Stimulated activated effector memory CD8-positive, alpha-beta T cell treated with anti-CD3 and anti-CD28 coated beads, Interleukin-12 subunit alpha, Interleukin-12 subunit beta, amount 100 ng/mL, for 72 hours (primary cell): ENCODE results near the gene ARFGAP1.

ENCODE experiments used
- ATAC-seq: fragments of 150-1000 bp; cut with Tn5 transposase; 2 replicates; pipeline ENCODE4 v1.10.0; 2021
- DNase-seq, 2 donors: peaks; one replicate each; pipeline ENCODE4 v3.0.0; 2021 to 2022; ENCODE audit warnings: low spot score in 2 of 2
- H3K27ac Mint-ChIP-seq: one replicate; pipeline ENCODE4 v1.8.0; 2022; ENCODE audit warnings: mild to moderate bottlenecking, mixed read lengths
- H3K36me3 Mint-ChIP-seq: one replicate; pipeline ENCODE4 v1.8.0; 2022; ENCODE audit warnings: mild to moderate bottlenecking, mixed read lengths
- H3K4me1 Mint-ChIP-seq: one replicate; pipeline ENCODE4 v1.8.0; 2022; ENCODE audit warnings: mixed read lengths
- H3K4me3 Mint-ChIP-seq: one replicate; pipeline ENCODE4 v1.8.0; 2022; ENCODE audit warnings: mild to moderate bottlenecking, mixed read lengths
- H3K9me3 Mint-ChIP-seq: one replicate; pipeline ENCODE4 v1.8.0; 2022; ENCODE audit warnings: mixed read lengths

Gene ARFGAP1

DNA sequence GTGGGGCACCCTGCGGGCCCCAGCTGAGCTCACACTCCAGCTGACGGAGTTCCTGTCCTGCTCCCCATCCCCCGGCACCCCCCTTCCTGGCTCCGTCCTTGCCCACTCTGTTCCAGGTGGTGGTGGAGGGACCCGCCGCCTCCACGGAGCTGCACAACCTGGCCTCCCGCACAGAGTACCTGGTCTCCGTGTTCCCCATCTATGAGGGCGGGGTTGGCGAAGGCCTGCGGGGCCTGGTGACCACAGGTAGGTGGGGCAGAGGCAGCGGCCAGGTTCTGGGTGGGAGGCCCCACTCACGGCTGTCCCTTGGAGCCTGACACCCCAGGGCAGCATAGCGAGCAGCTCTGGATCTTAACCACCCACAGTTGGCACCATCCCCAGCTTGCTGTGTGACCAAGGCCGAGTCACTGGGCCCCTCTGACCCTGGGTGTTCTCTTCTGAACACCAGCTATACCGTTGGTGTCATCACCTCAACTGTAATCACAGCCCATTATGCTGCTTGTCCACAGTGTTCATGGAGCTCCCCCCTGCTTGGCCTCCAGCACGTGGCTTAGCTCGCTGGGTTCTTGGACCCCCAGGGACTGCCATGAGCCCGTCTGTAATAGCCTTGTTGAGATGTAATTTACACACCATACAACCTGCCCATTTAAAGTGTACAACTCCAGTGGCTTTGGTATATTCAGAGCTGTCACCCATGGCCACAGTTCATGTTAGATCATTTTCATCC, 37.8 kb downstream of the ARFGAP1 start:
- no peak overlapping the region for H3K4me3 Mint-ChIP-seq
- H3K27ac Mint-ChIP-seq: no peak overlapping the region
- H3K4me1 Mint-ChIP-seq: no peaks in the 10 kb centered on the region
- H3K36me3 Mint-ChIP-seq: no peaks in the 10 kb centered on the region
- no peaks in the 10 kb centered on the region for H3K9me3 Mint-ChIP-seq
- no peak for DNase-seq
- no peak for ATAC-seq

DNA sequence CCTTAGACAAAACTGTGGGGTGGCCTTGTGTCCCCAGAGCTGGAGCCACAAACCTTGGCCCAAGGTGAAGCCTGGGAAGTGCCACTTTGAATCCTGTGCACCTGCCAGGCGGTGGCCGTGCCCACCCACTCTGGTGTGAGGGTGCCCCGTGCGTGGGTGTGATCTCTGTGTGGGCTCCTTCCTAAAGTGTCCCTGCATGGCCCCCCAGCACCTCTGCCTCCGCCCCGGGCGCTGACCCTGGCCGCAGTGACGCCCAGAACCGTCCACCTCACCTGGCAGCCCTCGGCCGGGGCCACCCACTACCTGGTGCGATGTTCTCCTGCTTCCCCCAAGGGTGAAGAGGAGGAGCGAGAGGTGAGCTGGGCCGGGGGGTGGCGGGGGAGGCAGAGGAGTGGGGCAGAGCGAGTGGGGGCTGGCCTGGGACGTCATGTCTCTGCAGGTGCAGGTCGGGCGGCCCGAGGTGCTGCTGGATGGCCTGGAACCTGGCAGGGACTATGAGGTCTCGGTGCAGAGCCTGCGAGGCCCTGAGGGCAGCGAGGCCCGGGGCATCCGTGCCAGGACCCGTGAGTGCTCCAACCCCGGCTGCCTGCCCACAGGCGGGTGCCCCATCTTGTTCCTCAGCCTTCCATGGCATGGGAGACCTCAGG, 38.7 kb downstream of the ARFGAP1 start:
- H3K27ac Mint-ChIP-seq: no peak overlapping the region

DNA sequence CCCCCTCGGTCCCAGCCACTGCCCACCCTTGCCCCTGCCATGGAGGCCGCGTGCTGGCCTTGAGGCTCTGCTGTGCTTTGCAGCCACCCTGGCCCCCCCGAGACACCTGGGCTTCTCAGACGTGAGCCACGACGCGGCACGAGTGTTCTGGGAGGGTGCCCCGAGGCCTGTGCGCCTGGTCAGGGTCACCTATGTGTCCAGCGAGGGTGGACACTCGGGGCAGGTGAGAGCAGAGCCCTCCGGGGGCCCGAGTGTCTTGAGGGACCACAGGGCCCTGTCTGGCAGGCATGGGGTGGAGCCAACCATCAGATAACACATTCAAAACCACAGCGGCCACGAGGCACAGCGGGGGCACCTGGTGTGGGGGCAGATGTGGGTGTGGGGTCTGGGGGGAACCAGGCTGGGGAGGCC, 39.2 kb downstream of the ARFGAP1 start:
- no peak for ATAC-seq
- Mint-ChIP-seq H3K4me3 (no peak overlapping the region), H3K9me3 (no peaks in the 10 kb centered on the region), H3K36me3 (no peaks in the 10 kb centered on the region), H3K27ac (no peak overlapping the region), H3K4me1 (no peaks in the 10 kb centered on the region)
- DNase-seq: no peak

More for the DNA sequence above, 38.7 kb downstream of the ARFGAP1 start:
- H3K36me3 Mint-ChIP-seq: no peaks in the 10 kb centered on the region
- DNase-seq: no peak
- no peak overlapping the region for H3K4me3 Mint-ChIP-seq
- no peaks in the 10 kb centered on the region for H3K4me1 Mint-ChIP-seq
- ATAC-seq: no peak
- no peaks in the 10 kb centered on the region for H3K9me3 Mint-ChIP-seq

DNA sequence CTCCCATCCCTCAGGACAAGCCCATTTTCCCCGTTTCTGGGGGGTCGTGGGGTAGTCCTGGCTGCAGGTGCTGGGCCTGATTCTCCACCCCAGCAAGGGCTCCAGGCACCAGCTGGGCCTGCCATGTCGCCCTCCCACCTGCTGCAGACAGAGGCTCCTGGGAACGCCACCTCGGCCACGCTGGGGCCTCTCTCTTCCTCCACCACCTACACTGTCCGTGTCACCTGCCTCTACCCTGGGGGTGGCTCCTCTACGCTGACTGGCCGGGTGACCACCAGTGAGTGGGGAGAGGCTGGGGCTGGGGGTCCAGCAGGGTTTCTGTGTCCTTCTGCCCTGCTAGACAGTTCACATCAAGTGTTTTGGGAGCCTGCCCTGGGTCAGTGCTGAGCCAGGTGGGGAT, 39.7 kb downstream of the ARFGAP1 start:
- Mint-ChIP-seq H3K9me3 (no peaks in the 10 kb centered on the region), H3K36me3 (no peaks in the 10 kb centered on the region), H3K4me3 (no peak overlapping the region), H3K4me1 (no peaks in the 10 kb centered on the region), H3K27ac (no peak overlapping the region)
- DNase-seq: no peak
- no peak for ATAC-seq

DNA sequence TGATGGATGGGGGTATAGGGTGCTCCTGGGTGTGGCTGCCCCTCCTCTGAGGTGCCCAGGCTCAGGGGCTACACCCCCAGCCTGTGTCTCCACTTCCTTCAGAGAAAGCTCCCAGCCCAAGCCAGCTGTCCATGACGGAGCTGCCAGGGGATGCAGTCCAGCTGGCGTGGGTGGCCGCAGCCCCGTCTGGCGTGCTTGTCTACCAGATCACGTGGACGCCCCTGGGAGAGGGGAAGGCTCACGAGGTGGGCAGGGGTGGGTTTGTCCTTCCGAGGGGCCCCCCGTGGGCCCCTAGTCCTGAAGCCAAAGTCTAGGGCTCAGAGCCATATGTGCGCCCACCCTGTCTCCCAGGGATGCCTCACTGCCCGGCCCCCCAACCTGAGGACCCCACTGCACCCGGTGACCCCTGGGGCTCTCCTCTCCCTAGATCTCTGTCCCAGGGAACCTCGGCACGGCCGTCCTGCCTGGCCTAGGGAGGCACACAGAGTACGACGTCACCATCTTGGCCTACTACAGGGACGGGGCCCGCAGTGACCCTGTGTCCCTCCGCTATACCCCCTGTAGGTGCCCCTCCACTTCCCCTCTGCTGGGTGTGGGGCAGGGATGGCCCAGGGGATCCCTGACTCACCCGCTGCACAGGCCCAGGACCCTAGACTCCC, 40.2 kb downstream of the ARFGAP1 start:
- H3K36me3 Mint-ChIP-seq: no peaks in the 10 kb centered on the region
- H3K9me3 Mint-ChIP-seq: no peaks in the 10 kb centered on the region
- ATAC-seq: no peak
- DNase-seq: no peak
- no peak overlapping the region for H3K4me3 Mint-ChIP-seq
- H3K4me1 Mint-ChIP-seq: no peaks in the 10 kb centered on the region
- no peak overlapping the region for H3K27ac Mint-ChIP-seq

DNA sequence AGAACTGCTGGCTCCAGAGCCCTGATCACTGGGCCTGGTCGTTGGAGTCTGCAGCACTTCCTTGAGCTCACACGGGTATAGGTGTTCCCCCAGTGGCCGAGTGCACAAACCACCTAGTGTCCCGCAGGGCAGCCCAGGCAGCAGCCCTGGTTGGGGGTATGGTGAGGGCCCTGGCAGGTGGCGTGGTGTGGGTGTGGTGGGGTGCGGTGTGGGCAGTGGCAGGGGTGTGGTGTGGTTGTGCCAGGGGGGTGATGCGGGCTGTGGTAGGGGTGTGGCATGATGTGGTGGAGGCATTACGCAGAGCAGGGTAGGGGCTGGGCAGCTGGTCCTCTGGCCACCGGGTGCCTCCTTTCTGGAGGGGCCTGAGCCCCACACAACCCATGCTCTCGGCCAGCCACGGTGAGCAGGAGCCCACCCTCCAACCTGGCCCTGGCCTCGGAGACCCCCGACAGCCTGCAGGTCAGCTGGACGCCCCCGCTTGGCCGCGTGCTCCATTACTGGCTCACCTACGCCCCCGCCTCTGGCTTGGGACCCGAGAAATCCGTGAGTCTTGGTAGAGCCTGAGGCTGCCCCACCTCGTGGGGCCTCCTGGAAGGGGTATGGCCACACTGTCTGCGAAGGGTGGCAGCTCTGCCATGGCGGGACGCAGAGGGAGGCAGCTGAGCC, 40.9 kb downstream of the ARFGAP1 start:
- Mint-ChIP-seq H3K9me3 (no peaks in the 10 kb centered on the region), H3K4me3 (no peak overlapping the region), H3K4me1 (no peaks in the 10 kb centered on the region), H3K27ac (no peak overlapping the region), H3K36me3 (no peaks in the 10 kb centered on the region)
- DNase-seq (no peak), ATAC-seq (no peak)

DNA sequence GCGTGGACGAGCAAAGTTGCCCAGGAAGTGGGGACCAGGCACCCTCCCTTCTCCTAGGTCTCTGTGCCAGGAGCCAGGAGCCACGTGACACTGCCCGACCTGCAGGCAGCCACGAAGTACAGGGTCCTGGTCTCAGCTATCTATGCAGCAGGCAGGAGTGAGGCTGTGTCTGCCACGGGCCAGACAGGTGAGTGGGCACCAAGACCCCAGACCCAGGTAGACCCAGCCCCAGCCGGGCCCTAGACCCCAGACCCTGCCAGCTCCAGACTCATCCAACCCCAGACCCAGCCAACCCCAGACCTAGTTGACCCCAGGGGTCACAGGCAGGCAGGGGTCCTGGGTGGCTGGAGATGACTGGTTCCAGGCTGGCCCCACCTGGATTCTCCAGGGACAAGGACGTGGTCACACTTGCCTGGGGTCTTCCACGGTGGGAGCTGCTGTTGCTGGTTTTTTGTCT, 41.4 kb downstream of the ARFGAP1 start:
- no peaks in the 10 kb centered on the region for H3K9me3 Mint-ChIP-seq
- H3K4me3 Mint-ChIP-seq: no peak overlapping the region
- no peak for DNase-seq
- no peak overlapping the region for H3K27ac Mint-ChIP-seq
- no peak for ATAC-seq
- no peaks in the 10 kb centered on the region for H3K36me3 Mint-ChIP-seq
- H3K4me1 Mint-ChIP-seq: no peaks in the 10 kb centered on the region

DNA sequence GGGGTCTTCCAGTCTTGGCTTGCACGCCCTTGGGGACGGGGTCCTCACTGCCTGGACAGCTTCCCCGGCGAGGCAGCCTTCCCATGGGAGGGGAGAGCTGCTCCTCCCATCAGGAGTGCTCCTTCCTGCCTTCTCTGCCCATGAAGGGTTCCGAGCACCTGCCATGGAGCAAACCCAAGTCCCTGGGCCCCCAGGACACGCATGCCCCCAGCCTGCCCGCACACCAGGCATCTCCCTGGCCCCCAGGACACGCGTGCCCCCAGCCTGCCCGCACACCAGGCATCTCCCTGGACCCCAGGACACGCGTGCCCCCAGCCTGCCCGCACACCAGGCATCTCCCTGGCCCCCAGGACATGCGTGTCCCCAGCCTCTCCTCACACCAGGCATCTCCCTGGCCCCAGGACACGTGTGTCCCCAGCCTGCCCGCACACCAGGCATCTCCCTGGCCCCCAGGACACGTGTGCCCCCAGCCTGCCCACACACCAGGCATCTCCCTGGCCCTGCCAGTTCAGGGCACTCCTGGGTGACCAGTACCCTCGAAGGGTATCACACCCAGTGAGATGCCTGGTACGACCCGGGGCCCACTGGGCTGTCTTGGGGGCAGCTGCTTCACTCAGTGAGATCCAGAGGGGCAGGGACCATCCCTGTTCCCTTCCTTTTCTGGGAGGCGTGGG, 42.1 kb downstream of the ARFGAP1 start:
- DNase-seq: no peak
- ATAC-seq: no peak
- no peak overlapping the region for H3K4me3 Mint-ChIP-seq

DNA sequence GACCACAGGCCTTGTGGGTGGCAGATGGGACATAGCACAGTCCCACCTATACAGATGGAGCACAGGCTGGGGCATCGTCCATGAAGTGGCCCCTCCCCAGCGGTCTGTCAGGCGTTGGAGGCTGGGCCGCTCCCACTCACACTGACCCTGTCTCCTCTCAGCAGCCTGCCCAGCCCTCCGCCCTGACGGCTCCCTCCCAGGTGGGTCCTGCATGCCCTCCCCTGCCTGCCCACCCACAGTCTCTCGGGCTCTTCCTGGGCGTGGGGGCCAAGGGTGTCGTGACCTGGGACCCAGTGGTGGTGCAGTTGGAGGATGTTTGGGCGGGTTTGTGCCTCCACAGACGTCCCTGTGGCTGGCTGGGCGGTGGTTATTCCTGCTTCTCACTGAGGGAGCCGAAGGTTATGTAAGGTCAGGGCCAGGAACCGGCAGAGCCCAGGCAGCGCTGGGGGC, 42.7 kb downstream of the ARFGAP1 start:
- no peaks in the 10 kb centered on the region for H3K4me1 Mint-ChIP-seq
- H3K36me3 Mint-ChIP-seq: no peaks in the 10 kb centered on the region
- ATAC-seq (no peak), DNase-seq (no peak)
- H3K4me3 Mint-ChIP-seq: no peak overlapping the region
- no peaks in the 10 kb centered on the region for H3K9me3 Mint-ChIP-seq
- H3K27ac Mint-ChIP-seq: no peak overlapping the region

More for the DNA sequence above, 42.1 kb downstream of the ARFGAP1 start:
- Mint-ChIP-seq H3K4me1 (no peaks in the 10 kb centered on the region), H3K9me3 (no peaks in the 10 kb centered on the region), H3K27ac (no peak overlapping the region), H3K36me3 (no peaks in the 10 kb centered on the region)

DNA sequence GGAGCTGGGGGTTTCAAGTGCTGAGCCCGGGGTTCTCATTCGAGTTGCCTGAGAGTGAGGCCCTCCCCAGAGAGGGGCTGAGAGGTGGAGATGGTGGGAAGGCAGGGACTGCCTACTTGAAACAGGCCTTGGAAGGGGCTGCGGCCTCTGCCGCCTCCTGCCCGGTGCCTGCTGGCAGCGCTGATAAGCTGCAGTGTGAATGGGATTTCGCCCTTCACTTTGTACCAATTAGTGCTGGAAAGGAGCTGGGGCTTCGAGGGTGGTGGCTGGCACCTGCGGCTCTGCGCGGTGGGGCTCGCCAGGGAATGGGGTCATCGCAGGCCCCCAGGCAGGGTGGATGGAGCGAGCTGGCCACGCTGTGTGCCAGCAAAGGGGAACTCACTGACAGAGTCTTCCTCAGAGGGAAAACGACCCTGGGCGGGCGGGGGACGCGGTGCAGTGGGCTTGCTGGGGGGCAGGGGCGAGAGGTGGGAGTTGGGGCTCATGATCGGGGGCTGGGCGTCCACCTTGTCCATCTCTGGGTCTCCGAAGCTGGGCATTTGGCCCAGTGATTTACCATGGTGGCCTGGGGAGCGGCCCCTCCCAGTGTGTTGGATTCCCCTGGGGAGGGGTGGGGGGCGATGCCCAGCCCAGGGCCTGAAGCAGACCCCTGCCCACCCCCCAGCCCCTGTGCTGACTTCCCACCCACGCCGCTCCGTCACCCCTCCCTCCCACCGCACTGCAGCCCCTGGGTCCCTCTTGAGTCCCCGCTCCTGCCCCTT, 43.3 kb downstream of the ARFGAP1 start:
- Mint-ChIP-seq H3K27ac (no peak overlapping the region), H3K36me3 (no peaks in the 10 kb centered on the region), H3K4me1 (no peaks in the 10 kb centered on the region), H3K9me3 (no peaks in the 10 kb centered on the region), H3K4me3 (no peak overlapping the region)
- ATAC-seq: no peak
- DNase-seq: no peak

DNA sequence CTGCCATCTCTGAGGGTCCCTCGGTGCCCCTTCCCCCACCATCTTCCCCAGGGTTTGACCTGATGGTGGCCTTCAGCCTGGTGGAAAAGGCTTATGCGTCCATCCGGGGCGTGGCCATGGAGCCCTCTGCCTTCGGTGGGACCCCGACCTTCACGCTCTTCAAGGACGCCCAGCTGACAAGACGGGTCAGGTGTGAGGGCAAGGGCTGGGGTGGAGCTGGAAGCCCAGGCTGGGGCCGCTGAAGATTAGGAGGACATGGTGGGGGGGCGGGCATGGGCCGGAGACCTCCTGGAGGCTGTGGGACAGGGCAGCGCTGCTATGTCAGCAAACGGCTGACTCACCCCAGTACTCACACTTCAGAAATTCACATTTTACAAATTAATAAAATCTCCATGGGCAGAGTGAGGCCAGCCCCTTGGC, 43.9 kb downstream of the ARFGAP1 start:
- no peaks in the 10 kb centered on the region for H3K36me3 Mint-ChIP-seq
- ATAC-seq (no peak), DNase-seq (no peak)
- no peak overlapping the region for H3K27ac Mint-ChIP-seq
- H3K4me3 Mint-ChIP-seq: no peak overlapping the region
- no peaks in the 10 kb centered on the region for H3K4me1 Mint-ChIP-seq
- no peaks in the 10 kb centered on the region for H3K9me3 Mint-ChIP-seq

DNA sequence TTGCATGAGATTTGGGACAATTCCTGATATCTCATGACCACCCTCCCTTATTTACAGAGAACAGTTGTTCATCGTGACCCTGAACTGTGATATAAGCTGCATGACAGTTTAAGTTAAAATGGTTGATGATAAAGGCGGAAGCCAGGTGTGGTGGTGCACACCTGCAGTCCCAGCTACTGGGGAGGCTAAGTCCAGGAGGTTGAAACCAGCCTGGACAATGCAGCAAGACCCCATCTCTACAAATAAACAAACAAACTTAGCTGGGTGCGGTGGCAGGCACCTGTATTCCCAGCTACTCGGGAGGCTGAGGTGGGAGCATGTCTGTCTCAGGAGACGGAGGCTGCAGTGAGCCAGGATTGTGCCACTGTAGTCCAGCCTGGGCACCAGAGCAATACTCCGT, 44.4 kb downstream of the ARFGAP1 start:
- H3K4me3 Mint-ChIP-seq: no peak overlapping the region
- H3K9me3 Mint-ChIP-seq: no peaks in the 10 kb centered on the region
- no peaks in the 10 kb centered on the region for H3K36me3 Mint-ChIP-seq
- no peaks in the 10 kb centered on the region for H3K4me1 Mint-ChIP-seq
- ATAC-seq (no peak), DNase-seq (no peak)
- no peak overlapping the region for H3K27ac Mint-ChIP-seq

DNA sequence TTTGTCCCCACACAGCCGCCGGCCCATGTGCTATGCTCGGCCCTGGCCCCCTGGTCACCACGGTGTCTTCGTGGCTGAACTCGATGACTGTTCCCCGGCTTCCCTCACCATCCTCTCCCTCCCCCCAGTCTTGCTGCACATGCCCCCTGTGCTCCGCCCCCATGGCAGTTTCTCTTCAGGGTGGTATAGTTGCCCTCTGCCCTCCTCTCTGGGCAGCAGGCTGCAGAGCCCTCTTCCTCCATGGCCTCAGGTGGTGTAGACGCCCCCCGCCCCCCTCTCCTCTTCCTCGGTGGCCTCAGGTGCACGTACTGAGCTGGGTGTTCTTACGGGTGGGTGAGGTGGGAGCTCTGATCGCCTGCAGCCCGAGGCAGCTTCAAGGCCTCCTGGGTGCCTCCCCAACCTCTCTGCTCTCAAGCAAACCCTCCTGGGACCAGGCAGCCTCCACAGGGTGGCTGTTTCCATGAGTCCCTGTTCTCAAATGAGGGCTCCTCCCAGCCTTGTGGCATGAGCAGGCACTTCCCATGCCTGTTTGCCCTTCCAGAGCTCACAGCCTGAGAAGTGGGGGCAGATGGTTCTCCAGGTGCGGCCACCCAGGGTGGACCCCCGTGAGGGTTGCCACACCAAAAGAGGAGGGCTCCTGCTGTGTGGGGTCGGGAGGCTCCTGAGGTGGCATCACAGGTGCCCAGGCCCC, 45.1 kb downstream of the ARFGAP1 start:
- ATAC-seq: no peak
- H3K9me3 Mint-ChIP-seq: no peaks in the 10 kb centered on the region
- DNase-seq: no peak
- H3K4me1 Mint-ChIP-seq: no peaks in the 10 kb centered on the region
- H3K4me3 Mint-ChIP-seq: no peak overlapping the region
- no peak overlapping the region for H3K27ac Mint-ChIP-seq
- H3K36me3 Mint-ChIP-seq: no peaks in the 10 kb centered on the region
